ENCODE data around the gene AFF2. TPM values are rescaled to one million over a fixed set of nuclear protein-coding genes. Genes with fewer than 3 reads are reported as not detected.

Gene AFF2
- total RNA-seq, 1 donor from 2014 or later = 0.30 TPM

GRCh38 chrX:148534291-148534690, 33.9 kb downstream of the AFF2 start:
- intact Hi-C loops (cut with micrococcal nuclease) = no loop called here
- DNase-seq = no peak
- no peak for ATAC-seq

- DNase-seq (no peak), ATAC-seq (no peak)
- intact Hi-C loops (cut with micrococcal nuclease) = no loop called here
Measured at GRCh38 chrX:148535639-148536038, 35.2 kb downstream of the AFF2 start.

GRCh38 chrX:148536961-148537360, 36.5 kb downstream of the AFF2 start:
- intact Hi-C loops (cut with micrococcal nuclease) = no loop called here
- DNase-seq = no peak
- no peak for ATAC-seq

- ATAC-seq (no peak), DNase-seq (no peak)
- intact Hi-C loops (cut with micrococcal nuclease) = no loop called here
Measured at GRCh38 chrX:148537556-148538182, 37.3 kb downstream of the AFF2 start.

- DNase-seq (no peak), ATAC-seq (no peak)
- intact Hi-C loops (cut with micrococcal nuclease) = no loop called here
Measured at GRCh38 chrX:148538582-148538981, 38.2 kb downstream of the AFF2 start.

DNA sequence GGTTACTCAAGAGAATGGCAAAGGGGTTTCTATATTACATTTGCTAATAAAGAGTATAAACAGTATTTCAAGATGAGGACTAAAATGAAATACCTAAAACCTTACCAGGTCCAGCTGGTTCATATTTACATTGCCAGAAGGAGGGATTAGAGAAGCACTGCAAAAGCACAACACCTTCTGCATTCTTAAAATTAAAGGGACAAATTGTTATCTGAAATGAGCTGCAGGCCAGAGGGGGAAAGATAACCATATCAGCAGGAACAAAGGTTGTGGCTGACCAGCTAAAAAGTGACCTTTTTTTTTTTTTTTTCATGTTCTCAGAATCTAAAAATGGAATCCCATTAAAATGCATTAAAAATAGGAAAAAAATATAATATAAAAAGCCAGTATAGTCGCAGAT, 39.7 kb downstream of the AFF2 start:
- intact Hi-C loops (cut with micrococcal nuclease) = no loop called here
- DNase-seq (no peak), ATAC-seq (no peak)

- no peak for ATAC-seq
- intact Hi-C loops (cut with micrococcal nuclease) = no loop called here
Measured at GRCh38 chrX:148540671-148541583, 40.5 kb downstream of the AFF2 start.

GRCh38 chrX:148541584-148541940, 41.1 kb downstream of the AFF2 start:
- intact Hi-C loops (cut with micrococcal nuclease) = no loop called here
- no peak for ATAC-seq
- DNase-seq = no peak

More at GRCh38 chrX:148540671-148541583, 40.5 kb downstream of the AFF2 start:
- DNase-seq = no peak

DNA sequence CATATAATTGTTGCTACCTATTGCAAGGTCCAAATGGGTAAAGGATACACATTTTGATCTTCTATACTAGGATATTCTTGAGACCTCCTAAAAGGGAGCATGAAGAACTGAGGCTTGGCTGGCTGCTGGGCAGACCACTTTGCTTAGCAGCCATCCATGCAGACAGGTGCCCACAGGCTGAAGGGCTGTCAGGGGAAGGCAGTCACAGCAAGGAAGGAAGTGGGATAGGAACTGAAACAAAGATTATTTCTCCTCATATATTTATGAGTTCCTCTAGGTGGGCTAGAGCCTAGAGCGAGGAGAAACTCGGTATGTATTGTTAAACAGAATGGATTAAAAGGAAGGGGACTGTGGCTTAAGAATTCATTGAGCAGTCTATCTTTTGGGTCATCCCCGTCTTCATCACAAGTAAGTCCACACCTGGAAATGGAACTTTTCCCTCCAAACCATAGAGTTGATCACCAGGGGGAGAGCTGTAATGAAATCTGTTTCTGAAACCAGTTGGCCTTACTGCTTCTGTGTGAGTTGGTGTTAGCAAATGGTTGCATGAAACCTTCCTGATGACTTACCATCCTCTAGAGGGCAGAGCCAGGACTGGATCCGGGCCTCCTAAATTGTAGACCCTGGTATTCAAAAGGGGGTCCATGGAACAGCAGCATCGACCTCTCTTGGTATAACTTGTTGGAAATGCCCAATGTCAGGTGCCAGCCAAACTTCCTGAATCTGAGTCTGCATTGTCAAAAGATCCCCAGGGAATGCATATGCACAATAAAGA, 42.3 kb downstream of the AFF2 start:
- DNase-seq (no peak), ATAC-seq (no peak)
- intact Hi-C loops (cut with micrococcal nuclease) = no loop called here

DNA sequence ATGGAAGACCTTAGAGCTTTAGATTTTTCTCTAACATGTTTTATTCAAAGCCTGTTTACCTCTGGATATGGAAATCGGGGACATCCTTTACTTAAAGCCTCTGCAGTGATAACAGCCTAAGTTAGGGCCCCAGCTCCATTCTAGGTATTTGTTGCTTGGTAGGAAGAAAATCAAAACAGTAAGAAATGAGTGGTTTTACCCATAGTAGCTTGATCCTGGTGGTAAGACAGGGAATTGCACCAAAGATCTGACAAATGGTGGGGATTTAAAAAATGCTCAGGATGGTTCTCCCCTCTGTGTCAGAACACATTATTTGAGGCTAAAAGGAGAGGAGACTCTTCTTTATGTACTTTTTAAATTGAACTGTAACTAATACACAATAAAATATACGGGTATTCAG, 52.4 kb downstream of the AFF2 start:
- ATAC-seq = no peak
- intact Hi-C loops (cut with micrococcal nuclease) = no loop called here
- DNase-seq = no peak

- intact Hi-C loops (cut with micrococcal nuclease) = no loop called here
- DNase-seq (no peak), ATAC-seq (no peak)
Measured at GRCh38 chrX:148555101-148555500, 54.7 kb downstream of the AFF2 start.

GRCh38 chrX:148555571-148556243, 55.3 kb downstream of the AFF2 start:
- no peak for DNase-seq
- ATAC-seq = no peak
- intact Hi-C loops (cut with micrococcal nuclease) = no loop called here

DNA sequence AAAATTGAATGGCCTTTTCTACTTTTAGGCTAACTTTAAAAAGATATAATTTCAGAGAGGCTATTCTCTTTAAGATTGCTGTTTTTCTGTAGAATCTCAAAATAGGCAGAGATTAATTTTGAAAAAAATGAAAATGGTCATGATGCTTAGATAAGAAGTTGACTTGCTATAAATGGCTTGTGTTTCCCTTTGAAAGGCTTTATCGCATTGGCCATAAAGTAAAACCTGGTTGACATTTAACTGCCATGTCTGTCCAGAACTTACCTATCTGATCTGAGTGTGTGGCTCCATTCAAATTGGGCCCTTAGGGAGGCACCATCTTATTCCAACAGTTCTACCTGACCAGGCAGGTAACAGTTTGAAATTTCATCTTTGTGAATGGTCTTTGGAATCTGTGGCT, 56.1 kb downstream of the AFF2 start:
- no peak for ATAC-seq
- no peak for DNase-seq
- intact Hi-C loops (cut with micrococcal nuclease) = no loop called here

DNA sequence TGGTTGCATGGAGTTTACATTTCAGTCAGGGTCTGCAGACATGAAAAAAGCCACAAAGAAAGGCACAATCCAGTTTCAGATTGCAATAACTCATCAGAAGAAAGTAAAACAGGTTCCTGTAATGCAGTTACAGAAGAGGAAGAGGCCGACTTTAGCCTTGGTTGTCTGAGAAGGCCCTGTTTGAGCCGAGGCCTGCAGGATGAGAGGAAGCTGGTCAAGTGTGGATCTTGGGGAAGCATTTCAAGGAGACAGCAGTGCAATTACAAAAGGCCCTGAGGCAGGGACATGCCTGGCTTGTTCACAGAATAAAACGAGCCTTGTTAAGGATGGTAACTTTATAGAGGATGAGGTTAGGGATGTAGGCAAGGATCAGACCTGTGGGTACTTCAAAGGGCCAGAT, 62.4 kb downstream of the AFF2 start:
- no peak for ATAC-seq
- no peak for DNase-seq
- intact Hi-C loops (cut with micrococcal nuclease) = no loop called here

GRCh38 chrX:148567229-148567628, 66.8 kb downstream of the AFF2 start:
- intact Hi-C loops (cut with micrococcal nuclease) = no loop called here
- no peak for ATAC-seq
- no peak for DNase-seq

GRCh38 chrX:148567779-148568178, 67.4 kb downstream of the AFF2 start:
- intact Hi-C loops (cut with micrococcal nuclease) = no loop called here
- DNase-seq = no peak

DNA sequence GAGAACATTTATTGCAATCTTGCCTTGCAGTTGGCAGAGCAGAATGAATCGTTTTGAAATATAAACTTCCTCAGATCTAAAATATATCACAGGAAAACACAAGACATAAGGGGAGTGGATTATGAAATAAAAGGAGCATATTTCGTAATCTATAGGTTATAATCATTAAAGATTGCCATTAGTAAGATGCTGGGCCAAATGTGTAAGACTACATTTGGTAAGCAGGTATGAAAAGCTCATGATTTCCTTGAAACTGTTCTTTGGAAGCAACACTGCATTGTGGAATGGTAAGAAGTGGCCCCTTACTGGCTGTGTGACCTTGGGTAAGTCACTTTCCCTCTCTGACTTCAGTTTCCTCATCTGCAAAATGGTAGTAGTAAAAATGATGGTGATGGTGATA, 68.3 kb downstream of the AFF2 start:
- no peak for ATAC-seq
- no peak for DNase-seq
- intact Hi-C loops (cut with micrococcal nuclease) = no loop called here

More at GRCh38 chrX:148567779-148568178, 67.4 kb downstream of the AFF2 start:
- no peak for ATAC-seq

DNA sequence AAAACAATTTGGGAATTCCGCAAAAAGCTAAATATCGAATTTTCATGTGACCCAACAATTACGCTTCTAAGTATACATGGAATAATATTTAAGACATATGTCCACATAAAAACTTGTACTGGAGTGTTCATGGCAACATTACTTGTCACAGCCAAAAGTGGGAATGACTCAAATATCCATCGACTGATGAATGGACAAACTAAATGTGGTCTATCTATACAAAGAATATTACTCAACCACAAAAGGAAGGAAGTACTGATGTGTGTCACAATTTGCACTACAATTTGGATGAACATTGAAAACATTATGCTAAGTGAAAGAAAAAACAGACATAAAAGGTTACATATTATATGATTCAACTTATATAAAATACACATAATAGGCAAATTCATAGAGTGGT, 71.9 kb downstream of the AFF2 start:
- intact Hi-C loops (cut with micrococcal nuclease) = no loop called here
- DNase-seq = no peak
- no peak for ATAC-seq

- no peak for ATAC-seq
- intact Hi-C loops (cut with micrococcal nuclease) = no loop called here
- no peak for DNase-seq
Measured at GRCh38 chrX:148573119-148573518, 72.7 kb downstream of the AFF2 start.

Data from left ventricle myocardium superior (tissue), 1 donor.